Esophagus squamous epithelium (tissue), 4 donors: ENCODE measurements around the gene LAMP1.

Source experiments
- POLR2A ChIP-seq, 4 donors: fragments of 450-650 bp; IDR thresholded peaks; one replicate each; pipeline ENCODE4 v1.6.1; 2017; ENCODE audit warnings: antibody characterized with exemption in 4 of 4, mild to moderate bottlenecking in 4 of 4, moderate library complexity in 3 of 4
- TF ChIP-seq, protein P1 (sequence below), 6 experiments: fragments of 450-650 bp in 4 of 6; fragments of 200-600 bp in 2 of 6; sonication (generic) in 2 of 6; IDR thresholded peaks; one replicate each; pipeline ENCODE4 v1.5.1; 2016 to 2019; ENCODE audit warnings: antibody characterized with exemption in 6 of 6, mild to moderate bottlenecking in 4 of 6, moderate library complexity in 4 of 6

DNA sequence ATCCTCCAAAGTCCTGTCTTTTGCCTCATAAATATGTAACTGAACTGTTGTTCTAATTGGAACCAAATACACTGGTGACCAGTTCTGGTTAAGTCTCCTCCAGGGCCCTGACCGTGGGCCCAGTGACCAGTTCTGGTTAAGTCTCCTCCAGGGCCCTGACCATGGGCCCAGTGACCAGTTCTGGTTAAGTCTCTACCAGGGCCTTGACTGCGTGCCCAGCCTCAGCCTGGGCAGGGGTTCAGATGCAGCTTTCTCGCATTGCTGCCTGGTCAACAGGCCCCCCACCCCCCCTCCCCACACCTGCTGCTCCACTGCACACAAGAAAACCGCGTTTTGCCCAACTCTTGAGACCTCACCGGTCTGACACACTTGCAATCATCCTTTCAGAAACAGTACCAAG, 70.7 kb downstream of the LAMP1 start:
- no peak for TF ChIP-seq POLR2A (IDR thresholded peaks at IDR 0.05)
- TF ChIP-seq, protein P1, sequence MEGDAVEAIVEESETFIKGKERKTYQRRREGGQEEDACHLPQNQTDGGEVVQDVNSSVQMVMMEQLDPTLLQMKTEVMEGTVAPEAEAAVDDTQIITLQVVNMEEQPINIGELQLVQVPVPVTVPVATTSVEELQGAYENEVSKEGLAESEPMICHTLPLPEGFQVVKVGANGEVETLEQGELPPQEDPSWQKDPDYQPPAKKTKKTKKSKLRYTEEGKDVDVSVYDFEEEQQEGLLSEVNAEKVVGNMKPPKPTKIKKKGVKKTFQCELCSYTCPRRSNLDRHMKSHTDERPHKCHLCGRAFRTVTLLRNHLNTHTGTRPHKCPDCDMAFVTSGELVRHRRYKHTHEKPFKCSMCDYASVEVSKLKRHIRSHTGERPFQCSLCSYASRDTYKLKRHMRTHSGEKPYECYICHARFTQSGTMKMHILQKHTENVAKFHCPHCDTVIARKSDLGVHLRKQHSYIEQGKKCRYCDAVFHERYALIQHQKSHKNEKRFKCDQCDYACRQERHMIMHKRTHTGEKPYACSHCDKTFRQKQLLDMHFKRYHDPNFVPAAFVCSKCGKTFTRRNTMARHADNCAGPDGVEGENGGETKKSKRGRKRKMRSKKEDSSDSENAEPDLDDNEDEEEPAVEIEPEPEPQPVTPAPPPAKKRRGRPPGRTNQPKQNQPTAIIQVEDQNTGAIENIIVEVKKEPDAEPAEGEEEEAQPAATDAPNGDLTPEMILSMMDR (IDR thresholded peaks at IDR 0.05) = no peak
